ENCODE data around the gene DHRS9.

DHRS9 gene

DNA sequence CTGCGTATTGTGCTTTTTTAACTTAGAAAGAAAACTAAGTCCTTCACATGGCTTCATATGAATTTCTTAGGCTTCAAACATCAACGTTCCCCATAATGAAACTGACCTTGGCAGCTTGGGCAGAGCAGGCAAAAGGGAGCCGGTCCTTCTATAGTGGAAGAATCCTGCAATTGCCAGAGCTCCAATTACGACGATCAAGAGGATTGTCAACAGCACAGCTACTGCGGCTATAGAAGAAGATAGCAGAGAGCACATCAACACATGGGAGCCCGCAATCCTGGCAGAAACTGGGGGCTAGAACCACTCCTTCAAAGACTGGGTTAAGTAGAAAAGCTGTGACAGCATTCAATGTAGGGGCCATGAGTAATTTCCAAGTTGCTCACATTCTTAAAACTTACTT is 69.8 kb downstream of the DHRS9 start:
- no peak for TF ChIP-seq CTCF (IDR thresholded peaks at IDR 0.05)
- Histone ChIP-seq H3K27me3 (no peaks in the 10 kb centered on the region), H3K4me3 (ENCODE audit: low read depth in 1 of 2, low read length in 1 of 2) (no peak overlapping the region), H3K9me3 (no peaks in the 10 kb centered on the region), H3K27ac (no peak overlapping the region), H3K36me3 (no peaks in the 10 kb centered on the region), H3K4me1 (ENCODE audit: control insufficient read depth in 1 of 2, insufficient read depth in 1 of 2, low read depth in 1 of 2, low read length in 1 of 2) (no peaks in the 10 kb centered on the region)

- no peak overlapping the region for H3K4me3 ChIP-seq (ENCODE audit: low read depth in 1 of 2, low read length in 1 of 2)
- H3K36me3 ChIP-seq, result no peaks in the 10 kb centered on the region
- TF ChIP-seq CTCF (IDR thresholded peaks at IDR 0.05), result no peak
- H3K9me3 ChIP-seq, result no peaks in the 10 kb centered on the region
- no peaks in the 10 kb centered on the region for H3K4me1 ChIP-seq (ENCODE audit: control insufficient read depth in 1 of 2, insufficient read depth in 1 of 2, low read depth in 1 of 2, low read length in 1 of 2)
- no peaks in the 10 kb centered on the region for H3K27me3 ChIP-seq
- H3K27ac ChIP-seq, result no peak overlapping the region
These were observed 70.8 kb downstream of the DHRS9 start for GRCh38 chr2:169139993-169140767.

GRCh38 chr2:169141713-169142352 is 72.5 kb downstream of the DHRS9 start:
- H3K4me1 ChIP-seq (ENCODE audit: control insufficient read depth in 1 of 2, insufficient read depth in 1 of 2, low read depth in 1 of 2, low read length in 1 of 2), result no peaks in the 10 kb centered on the region

DNA sequence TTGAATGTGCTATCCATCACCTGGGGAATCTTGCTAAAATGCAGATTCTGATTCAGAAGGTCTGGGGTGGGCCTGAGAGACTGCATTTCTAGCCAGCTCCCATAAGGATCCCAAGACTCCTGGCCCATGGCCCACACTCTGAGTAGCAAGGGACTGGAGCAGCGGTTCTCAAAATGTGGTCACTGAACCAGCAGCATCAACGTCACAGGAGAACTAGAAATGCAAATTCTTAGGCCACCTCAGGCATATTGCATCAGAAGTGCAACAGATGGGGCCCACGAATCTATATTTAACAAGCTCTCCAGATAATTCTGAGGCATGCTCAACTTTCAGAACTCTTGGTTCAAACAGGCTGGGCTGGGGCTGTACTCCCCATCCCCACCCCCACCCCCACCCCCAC is 74.6 kb downstream of the DHRS9 start:
- H3K27me3 ChIP-seq, result no peaks in the 10 kb centered on the region
- no peak for TF ChIP-seq CTCF (IDR thresholded peaks at IDR 0.05)
- H3K9me3 ChIP-seq, result no peaks in the 10 kb centered on the region
- H3K36me3 ChIP-seq, result no peaks in the 10 kb centered on the region
- H3K4me1 ChIP-seq (ENCODE audit: control insufficient read depth in 1 of 2, insufficient read depth in 1 of 2, low read depth in 1 of 2, low read length in 1 of 2), result no peaks in the 10 kb centered on the region
- H3K4me3 ChIP-seq (ENCODE audit: low read depth in 1 of 2, low read length in 1 of 2), result no peak overlapping the region
- H3K27ac ChIP-seq, result no peak overlapping the region

More at GRCh38 chr2:169141713-169142352, 72.5 kb downstream of the DHRS9 start:
- TF ChIP-seq CTCF (IDR thresholded peaks at IDR 0.05), result peak; percentile 84
- Histone ChIP-seq H3K36me3 (no peaks in the 10 kb centered on the region), H3K4me3 (ENCODE audit: low read depth in 1 of 2, low read length in 1 of 2) (no peak overlapping the region), H3K27me3 (no peaks in the 10 kb centered on the region), H3K27ac (no peak overlapping the region), H3K9me3 (no peaks in the 10 kb centered on the region)
